OCI-LY3 (cell line): ENCODE results near the gene CFAP251.

Experiments
- EZH2phosphoT487 ChIP-seq: fragments of 200-600 bp; shearing (Covaris generic); IDR thresholded peaks from 2 replicates; pipeline ENCODE4 v1.6.1; 2018; ENCODE audit warnings: antibody characterized with exemption, mixed run types, low read depth
- TF ChIP-seq, protein P1 (sequence below): fragments of 200-600, 300-600 bp; sonication (generic); IDR thresholded peaks from 2 replicates; pipeline ENCODE4 v1.5.1; 2014; ENCODE audit warnings: antibody characterized with exemption, low read length, low read depth

- TF ChIP-seq, protein P1, sequence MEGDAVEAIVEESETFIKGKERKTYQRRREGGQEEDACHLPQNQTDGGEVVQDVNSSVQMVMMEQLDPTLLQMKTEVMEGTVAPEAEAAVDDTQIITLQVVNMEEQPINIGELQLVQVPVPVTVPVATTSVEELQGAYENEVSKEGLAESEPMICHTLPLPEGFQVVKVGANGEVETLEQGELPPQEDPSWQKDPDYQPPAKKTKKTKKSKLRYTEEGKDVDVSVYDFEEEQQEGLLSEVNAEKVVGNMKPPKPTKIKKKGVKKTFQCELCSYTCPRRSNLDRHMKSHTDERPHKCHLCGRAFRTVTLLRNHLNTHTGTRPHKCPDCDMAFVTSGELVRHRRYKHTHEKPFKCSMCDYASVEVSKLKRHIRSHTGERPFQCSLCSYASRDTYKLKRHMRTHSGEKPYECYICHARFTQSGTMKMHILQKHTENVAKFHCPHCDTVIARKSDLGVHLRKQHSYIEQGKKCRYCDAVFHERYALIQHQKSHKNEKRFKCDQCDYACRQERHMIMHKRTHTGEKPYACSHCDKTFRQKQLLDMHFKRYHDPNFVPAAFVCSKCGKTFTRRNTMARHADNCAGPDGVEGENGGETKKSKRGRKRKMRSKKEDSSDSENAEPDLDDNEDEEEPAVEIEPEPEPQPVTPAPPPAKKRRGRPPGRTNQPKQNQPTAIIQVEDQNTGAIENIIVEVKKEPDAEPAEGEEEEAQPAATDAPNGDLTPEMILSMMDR = no peak
- no peak for TF ChIP-seq EZH2phosphoT487
Observed at GRCh38 chr12:122035292-122035691, 116.9 kb downstream of the CFAP251 start.
